Endothelial cell of umbilical vein (primary cell): Measurements from ENCODE around the gene HK3.

Source experiments
- CTCF ChIP-seq, 2 donors: IDR thresholded peaks; 1 replicate in 1 of 2; 2 replicates in 1 of 2; pipeline ENCODE4 v1.5.1; 2011; ENCODE audit warnings: low read length in 2 of 2, mild to moderate bottlenecking in 2 of 2, moderate library complexity in 2 of 2, control low read depth in 1 of 2, inconsistent platforms in 1 of 2, low read depth in 1 of 2; ENCODE audit not compliant: insufficient read depth in 1 of 2; ENCODE audit errors: extremely low read depth in 1 of 2
- EZH2 ChIP-seq: IDR thresholded peaks from 2 replicates; pipeline ENCODE4 v1.6.1; 2012; ENCODE audit warnings: borderline replicate concordance, low read depth, mild to moderate bottlenecking, moderate library complexity, low read length, inconsistent platforms; ENCODE audit not compliant: severe bottlenecking
- FOS ChIP-seq: IDR thresholded peaks from 2 replicates; pipeline ENCODE4 v1.6.1; 2011; ENCODE audit warnings: mild to moderate bottlenecking, low read length, moderate library complexity, borderline replicate concordance; ENCODE audit not compliant: insufficient read depth
- JUN ChIP-seq: IDR thresholded peaks from 2 replicates; pipeline ENCODE4 v1.6.1; 2011; ENCODE audit warnings: borderline replicate concordance, low read depth; ENCODE audit not compliant: insufficient read length, insufficient read depth
- POLR2A ChIP-seq: IDR thresholded peaks from 2 replicates; pipeline ENCODE4 v1.6.1; 2012; ENCODE audit warnings: low read depth, mild to moderate bottlenecking, control low read depth, low read length
- POLR2AphosphoS5 ChIP-seq: IDR thresholded peaks from 2 replicates; pipeline ENCODE4 v1.6.1; 2012; ENCODE audit warnings: low read depth, mild to moderate bottlenecking, control low read depth, low read length, moderate library complexity; ENCODE audit not compliant: insufficient read depth

GRCh38 chr5:176899946-176900779 lies 1.0 kb upstream of the HK3 start:
- TF ChIP-seq EZH2 (no peak), FOS (no peak), POLR2A (no peak), CTCF (IDR thresholded peaks at IDR 0.05; ENCODE audit: extremely low read depth in 1 of 2, insufficient read depth in 1 of 2, low read depth in 1 of 2, low read length in 2 of 2) (no peak), POLR2AphosphoS5 (no peak), JUN (no peak)
